MCF 10A (cell line): ENCODE results near the gene CHKA. TPM values are rescaled to one million over a fixed set of nuclear protein-coding genes. Genes with fewer than 3 reads are reported as not detected.

ENCODE experiments used
- BruUV-seq: library from RNA; stranded (reverse); fragments of 400-500 nt; replicated peaks from 2 replicates; lab custom pipeline; 2021; lab: Mats Ljungman, UMichigan
- CTCF ChIA-PET: fragments of 300-600 bp; sonication (Branson Sonifier 250); formaldehyde crosslinking; extraction: SDS; loops from one replicate; lab custom pipeline; 2021; ENCODE audit warnings: antibody characterized with exemption, inconsistent platforms; lab: Yijun Ruan, JAX
- POLR2A ChIA-PET: fragments of 300-600, 350-650 bp; sonication (Branson Sonifier 250); formaldehyde crosslinking; extraction: SDS; loops from one replicate; lab custom pipeline; 2020; ENCODE audit warnings: antibody characterized with exemption, inconsistent platforms; lab: Yijun Ruan, JAX
- DNase-seq: peaks from one replicate; pipeline ENCODE4 v3.0.0-alpha.2; 2018; ENCODE audit not compliant: unreplicated experiment
- H3K27ac Mint-ChIP-seq: one replicate; pipeline ENCODE4 v1.8.0; 2022; ENCODE audit warnings: mild to moderate bottlenecking, low read depth, mixed read lengths; ENCODE audit not compliant: unreplicated experiment
- H3K27me3 Mint-ChIP-seq: one replicate; pipeline ENCODE4 v1.8.0; 2022; ENCODE audit warnings: mixed read lengths; ENCODE audit not compliant: insufficient read depth, unreplicated experiment
- H3K36me3 Mint-ChIP-seq: one replicate; pipeline ENCODE4 v1.8.0; 2022; ENCODE audit warnings: mild to moderate bottlenecking, moderate library complexity, mixed read lengths; ENCODE audit not compliant: insufficient read depth, unreplicated experiment
- H3K4me1 Mint-ChIP-seq: one replicate; pipeline ENCODE4 v1.8.0; 2022; ENCODE audit warnings: mixed read lengths; ENCODE audit not compliant: insufficient read depth, unreplicated experiment
- H3K4me3 Mint-ChIP-seq: one replicate; pipeline ENCODE4 v1.8.0; 2022; ENCODE audit warnings: mild to moderate bottlenecking, moderate library complexity, mixed read lengths; ENCODE audit not compliant: unreplicated experiment
- H3K9me3 Mint-ChIP-seq: one replicate; pipeline ENCODE4 v1.8.0; 2022; ENCODE audit warnings: mixed read lengths; ENCODE audit not compliant: unreplicated experiment
- CTCF ChIP-seq: fragments of 200-600 bp; IDR thresholded peaks from one replicate; pipeline ENCODE4 v1.8.0; 2022; ENCODE audit warnings: antibody characterized with exemption, mild to moderate bottlenecking; ENCODE audit not compliant: unreplicated experiment
- intact Hi-C: fragments of 100-400 bp; cut with micrococcal nuclease; formaldehyde crosslinking; loops from 2 replicates; pipeline ENCODE4 v1.14.1; 2022
- total RNA-seq: library from RNA; stranded (reverse); gene quantifications from 2 replicates; pipeline ENCODE4 v1.2.3, GENCODE V29; 2022

CHKA gene
- total RNA-seq, 1 experiment from 2014 or later = 7.8 TPM

- Mint-ChIP-seq H3K4me1 (peaks cover 19% of the 10 kb centered on the region), H3K9me3 (no peaks in the 10 kb centered on the region), H3K27me3 (no peaks in the 10 kb centered on the region), H3K27ac (peak overlapping the region; percentile 67), H3K4me3 (no peak overlapping the region), H3K36me3 (peaks cover 7% of the 10 kb centered on the region)
- no peak for TF ChIP-seq CTCF
- CTCF ChIA-PET = interaction anchor here (1.2 kb wide), 1 partner anchor 11 kb away, joined by 5 read pairs; no protein-coding TSS in a partner anchor
- intact Hi-C loops = no loop called here
- no TSS peak for BruUV-seq
- DNase-seq = peak; percentile 92
- POLR2A ChIA-PET = interaction anchor here (0.5 to 0.6 kb wide), 3 partner anchors 8 to 191 kb away, joined by 3 read pairs; no protein-coding TSS in a partner anchor
Measured at GRCh38 chr11:68146010-68146540, 24.9 kb upstream of the CHKA start.

- Mint-ChIP-seq H3K9me3 (no peaks in the 10 kb centered on the region), H3K36me3 (peaks cover 7% of the 10 kb centered on the region), H3K27me3 (no peaks in the 10 kb centered on the region), H3K4me1 (peaks cover 19% of the 10 kb centered on the region), H3K27ac (no peak overlapping the region), H3K4me3 (no peak overlapping the region)
- intact Hi-C loops = no loop called here
- no TSS peak for BruUV-seq
- TF ChIP-seq CTCF = no peak
- ChIA-PET CTCF (interaction anchor here (0.6 kb wide), 1 partner anchor 57 kb away, joined by 3 read pairs; no protein-coding TSS in a partner anchor), POLR2A (interaction anchor here (0.6 kb wide), 1 partner anchor 192 kb away, joined by 3 read pairs; no protein-coding TSS in a partner anchor)
- peak; percentile 67 for DNase-seq
Measured at GRCh38 chr11:68145120-68145866, 24.1 kb upstream of the CHKA start.

GRCh38 chr11:68143310-68143689 lies 22.1 kb upstream of the CHKA start:
- Mint-ChIP-seq H3K27ac (no peak overlapping the region), H3K9me3 (no peaks in the 10 kb centered on the region), H3K27me3 (peaks cover 5% of the 10 kb centered on the region), H3K4me1 (peaks cover 19% of the 10 kb centered on the region), H3K36me3 (peaks cover 7% of the 10 kb centered on the region), H3K4me3 (no peak overlapping the region)
- POLR2A ChIA-PET = no interaction called here
- no peak for TF ChIP-seq CTCF
- CTCF ChIA-PET = interaction anchor here (0.6 kb wide), 1 partner anchor 103 kb away, joined by 3 read pairs; no protein-coding TSS in a partner anchor
- intact Hi-C loops = no loop called here
- DNase-seq = no peak
- BruUV-seq = no TSS peak
